GM20000 (cell line): ENCODE data around the gene TCF7L2.
A peak's percentile ranks its signal among the peaks of the same experiment; 100 is the strongest.

ENCODE experiments used
- DNase-seq: peaks from one replicate; pipeline ENCODE4 v3.0.0; 2012; ENCODE audit warnings: low spot score
- CTCF ChIP-seq: IDR thresholded peaks from 2 replicates; pipeline ENCODE4 v1.5.1; 2012; ENCODE audit warnings: mild to moderate bottlenecking, control low read depth; ENCODE audit errors: extremely low read depth, missing control alignments

TCF7L2 gene

GRCh38 chr10:112948196-112948595 is 1.9 kb upstream of the TCF7L2 start:
- TF ChIP-seq CTCF: no peak

GRCh38 chr10:112949143-112949823 is 764 bp upstream of the TCF7L2 start:
- no peak for DNase-seq
- TF ChIP-seq CTCF: no peak

More at GRCh38 chr10:112948196-112948595, 1.9 kb upstream of the TCF7L2 start:
- no peak for DNase-seq

GRCh38 chr10:112950714-112951358 is 789 bp downstream of the TCF7L2 start:
- DNase-seq: peak; percentile 33
- TF ChIP-seq CTCF: no peak

GRCh38 chr10:112951359-112952281 is 1.6 kb downstream of the TCF7L2 start:
- DNase-seq: peak; percentile 56
- no peak for TF ChIP-seq CTCF

- no peak for DNase-seq
- TF ChIP-seq CTCF: no peak
Observed at GRCh38 chr10:112952282-112953173, 2.5 kb downstream of the TCF7L2 start.

- DNase-seq: no peak
- no peak for TF ChIP-seq CTCF
Observed at GRCh38 chr10:112953174-112954159, 3.4 kb downstream of the TCF7L2 start.
